Activated T-cell treated with anti-CD3 and anti-CD28 coated beads, Interleukin-2, amount 50 U/mL, for 72 hours (primary cell): ENCODE data around the gene IFTAP. TPM values are rescaled to one million over a fixed set of nuclear protein-coding genes. Genes with fewer than 3 reads are reported as not detected.
A peak's percentile ranks its signal among the peaks of the same experiment; 100 is the strongest.

ENCODE experiments used
- ATAC-seq, 2 donors: fragments of 150-1000 bp; cut with Tn5 transposase; replicated peaks in 1 of 2; 2 replicates each; pipeline ENCODE4 v1.10.0; 2021; ENCODE audit warnings: moderate library complexity in 2 of 2, mild to moderate bottlenecking in 1 of 2
- DNase-seq, 2 donors: peaks; one replicate each; pipeline ENCODE4 v3.0.0; 2021 to 2022; ENCODE audit warnings: mixed read lengths in 1 of 2
- H3K27ac Mint-ChIP-seq: one replicate; pipeline ENCODE4 v1.8.0; 2022; ENCODE audit warnings: mild to moderate bottlenecking, moderate library complexity, mixed read lengths
- H3K27me3 Mint-ChIP-seq: one replicate; pipeline ENCODE4 v1.8.0; 2022; ENCODE audit warnings: low read depth, mixed read lengths
- H3K36me3 Mint-ChIP-seq, 2 donors: one replicate each; pipeline ENCODE4 v1.8.0; 2022; ENCODE audit warnings: mixed read lengths in 2 of 2, mild to moderate bottlenecking in 1 of 2; ENCODE audit not compliant: insufficient read depth in 2 of 2
- H3K4me1 Mint-ChIP-seq: one replicate; pipeline ENCODE4 v1.8.0; 2022; ENCODE audit warnings: low read depth, mixed read lengths
- H3K4me3 Mint-ChIP-seq, 2 donors: one replicate each; pipeline ENCODE4 v1.8.0; 2022; ENCODE audit warnings: mild to moderate bottlenecking in 2 of 2, mixed read lengths in 2 of 2, moderate library complexity in 2 of 2
- H3K9me3 Mint-ChIP-seq, 2 donors: one replicate each; pipeline ENCODE4 v1.8.0; 2022; ENCODE audit warnings: mixed read lengths in 2 of 2
- total RNA-seq, 2 donors: library from RNA; stranded (reverse); gene quantifications; one replicate each; pipeline ENCODE4 v1.2.3, GENCODE V29; 2022

IFTAP gene
- total RNA-seq, 2 donors from 2014 or later, result 3.9 to 4.1 TPM

DNA sequence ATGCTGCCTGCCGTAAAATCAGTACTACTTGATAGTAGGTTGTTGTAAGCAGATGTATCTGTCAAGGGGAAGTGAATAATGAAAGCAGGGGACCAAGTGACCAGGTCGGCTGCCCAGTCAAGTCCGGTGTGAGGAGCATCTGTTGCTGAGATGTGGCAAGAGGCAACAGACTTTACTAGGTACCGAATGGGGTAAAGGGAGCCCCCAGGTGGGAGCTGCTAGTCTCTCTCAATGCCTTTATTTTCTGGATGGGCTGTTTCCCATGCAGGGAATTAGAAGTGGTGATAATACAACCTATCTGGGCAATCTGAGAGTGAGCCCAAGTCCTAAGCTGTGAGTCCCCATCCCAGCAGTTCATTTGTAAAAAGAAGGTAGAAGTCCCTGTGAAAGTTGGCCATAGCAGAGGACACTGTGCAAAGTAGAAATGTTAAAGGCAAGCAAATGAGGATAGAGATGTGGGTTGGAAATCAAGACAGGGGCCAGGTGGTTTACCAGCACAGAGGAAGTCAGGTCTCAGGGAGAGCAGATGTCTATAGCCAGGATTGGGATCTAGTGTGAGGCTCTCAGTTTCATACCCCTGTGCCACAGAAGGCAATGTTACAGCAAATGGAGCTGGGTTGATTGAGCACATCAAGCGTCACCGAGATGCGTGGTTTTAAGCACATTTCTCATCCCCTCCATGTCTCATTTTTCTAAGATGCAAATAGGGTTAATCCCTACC lies 94.4 kb downstream of the IFTAP start:
- Mint-ChIP-seq H3K27ac (no peak overlapping the region), H3K27me3 (peaks cover 76% of the 10 kb centered on the region), H3K9me3 (no peaks in the 10 kb centered on the region), H3K36me3 (no peaks in the 10 kb centered on the region), H3K4me1 (peaks cover 14% of the 10 kb centered on the region), H3K4me3 (no peak overlapping the region)
- ATAC-seq (no peak), DNase-seq (no peak)

DNA sequence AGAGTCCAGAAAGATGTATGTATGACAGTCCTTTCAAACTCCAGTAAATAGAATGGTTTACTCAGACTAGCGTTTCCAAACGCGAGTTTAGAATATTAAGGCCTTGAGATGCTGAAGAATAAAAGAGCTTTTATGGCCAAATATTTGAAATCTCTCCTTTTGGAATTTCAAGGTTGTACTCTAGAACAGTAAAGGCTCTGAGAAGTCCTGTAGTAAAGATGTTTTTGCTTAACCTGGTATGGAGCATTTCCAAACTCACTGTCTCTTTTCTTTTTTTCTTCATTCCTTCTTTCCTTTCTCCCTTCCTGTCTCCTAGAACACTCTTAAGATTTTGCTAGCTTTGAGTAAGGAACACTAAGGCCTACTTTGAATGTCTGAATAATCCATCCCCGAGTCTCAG lies 95.1 kb downstream of the IFTAP start:
- Mint-ChIP-seq H3K27me3 (peaks cover 72% of the 10 kb centered on the region), H3K4me3 (no peak overlapping the region), H3K9me3 (no peaks in the 10 kb centered on the region), H3K36me3 (no peaks in the 10 kb centered on the region), H3K4me1 (peaks cover 11% of the 10 kb centered on the region), H3K27ac (no peak overlapping the region)
- ATAC-seq (no peak), DNase-seq (no peak)

DNA sequence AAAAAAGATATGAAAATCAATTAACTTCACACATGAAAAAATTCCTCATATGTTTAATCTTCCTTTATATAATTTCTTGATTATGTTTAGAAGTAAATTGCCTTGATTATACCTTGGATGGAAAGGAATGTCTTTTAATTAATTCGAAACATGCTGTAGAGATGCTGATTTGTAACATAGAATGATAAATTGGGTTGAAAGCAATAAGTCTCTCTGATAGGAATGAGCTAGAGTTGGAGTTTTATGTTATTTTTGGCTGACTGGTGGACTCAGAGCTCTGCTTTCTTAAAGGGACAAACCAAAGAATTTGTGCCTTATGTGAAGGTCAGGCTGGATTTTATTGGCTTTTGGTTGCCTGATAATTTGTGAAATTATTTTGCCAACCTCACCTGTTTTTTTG lies 98.4 kb downstream of the IFTAP start:
- Mint-ChIP-seq H3K9me3 (no peaks in the 10 kb centered on the region), H3K4me1 (no peaks in the 10 kb centered on the region), H3K27me3 (peaks cover 61% of the 10 kb centered on the region), H3K27ac (no peak overlapping the region), H3K4me3 (no peak overlapping the region), H3K36me3 (no peaks in the 10 kb centered on the region)
- DNase-seq (no peak), ATAC-seq (no peak)

DNA sequence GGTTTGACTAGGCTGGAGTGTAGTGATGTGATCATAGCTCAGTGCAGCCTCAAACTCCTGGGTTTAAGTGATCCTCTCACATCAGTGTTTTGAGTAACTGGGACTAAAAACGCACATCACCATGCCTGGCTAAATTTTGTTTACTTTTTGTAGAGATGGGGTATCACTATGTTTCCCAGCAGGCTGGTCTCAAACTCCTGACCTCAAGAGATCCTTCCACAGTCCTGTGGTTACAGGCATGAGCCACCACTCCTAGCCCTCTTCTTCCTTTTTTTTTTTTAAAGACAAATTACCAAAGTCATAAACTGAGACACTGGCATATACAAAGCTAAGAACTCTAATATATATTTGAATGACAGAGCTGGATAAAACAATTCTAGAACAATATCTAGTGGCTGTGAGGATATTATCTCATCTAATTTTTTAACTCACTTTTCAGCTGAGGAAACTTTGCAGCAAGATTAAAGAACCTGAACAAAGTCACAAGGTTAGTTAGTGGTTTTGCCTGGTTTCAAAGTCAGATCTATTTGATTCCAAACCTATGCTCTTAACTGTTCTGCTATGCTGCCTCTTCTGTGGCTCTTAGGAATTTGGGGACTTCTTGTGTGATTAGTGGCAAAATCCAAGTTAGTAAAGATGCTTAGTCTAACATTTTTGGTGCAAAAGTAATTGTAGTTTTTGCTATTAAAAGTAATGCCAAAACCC lies 99.0 kb downstream of the IFTAP start:
- ATAC-seq, result no peak
- Mint-ChIP-seq H3K36me3 (no peaks in the 10 kb centered on the region), H3K9me3 (no peaks in the 10 kb centered on the region), H3K27me3 (peaks cover 58% of the 10 kb centered on the region), H3K4me1 (no peaks in the 10 kb centered on the region), H3K4me3 (no peak overlapping the region), H3K27ac (no peak overlapping the region)
- DNase-seq, result no peak

DNA sequence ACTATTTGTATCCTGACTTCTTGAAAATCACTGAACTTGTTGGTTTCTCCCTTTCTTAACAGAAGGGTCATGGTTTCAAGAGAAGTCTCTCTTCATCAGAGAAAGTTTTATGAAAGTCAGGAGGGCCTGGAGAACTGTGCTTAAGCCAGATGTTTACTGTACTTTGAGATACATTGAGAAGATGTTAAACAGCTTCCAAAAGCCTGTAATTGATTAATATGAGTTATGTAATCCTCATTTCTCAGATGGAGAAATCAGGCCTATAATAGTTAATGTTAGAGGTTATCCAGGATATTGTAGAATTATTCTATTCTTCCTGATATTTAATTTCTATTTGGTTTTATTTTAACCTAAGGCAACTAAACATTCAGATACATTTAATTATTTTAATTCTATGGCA lies 100.8 kb downstream of the IFTAP start:
- no peaks in the 10 kb centered on the region for H3K9me3 Mint-ChIP-seq
- H3K36me3 Mint-ChIP-seq, result no peaks in the 10 kb centered on the region
- H3K27ac Mint-ChIP-seq, result no peak overlapping the region
- DNase-seq (no peak), ATAC-seq (no peak)
- peaks cover 40% of the 10 kb centered on the region for H3K27me3 Mint-ChIP-seq
- no peak overlapping the region for H3K4me3 Mint-ChIP-seq
- H3K4me1 Mint-ChIP-seq, result no peaks in the 10 kb centered on the region

DNA sequence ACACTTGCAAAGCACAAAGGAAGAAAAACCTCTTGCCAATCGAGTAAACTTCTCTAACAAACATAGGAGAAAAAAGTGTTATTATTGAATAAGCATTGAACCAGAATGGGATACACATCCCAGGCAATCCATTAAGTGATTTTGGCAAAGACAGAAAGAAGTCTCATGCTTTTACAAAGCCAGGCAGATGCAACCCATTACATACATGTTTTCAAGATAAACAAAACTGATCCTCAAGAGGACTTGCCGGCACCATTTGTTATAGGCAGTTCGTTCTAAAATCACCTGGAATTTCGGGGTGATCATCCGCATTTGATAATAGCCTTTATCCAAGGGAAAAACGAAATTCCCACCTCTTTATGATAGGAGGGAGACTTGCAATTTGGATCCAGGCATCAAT lies 101.3 kb downstream of the IFTAP start:
- H3K27ac Mint-ChIP-seq, result no peak overlapping the region
- DNase-seq (no peak), ATAC-seq (no peak)

DNA sequence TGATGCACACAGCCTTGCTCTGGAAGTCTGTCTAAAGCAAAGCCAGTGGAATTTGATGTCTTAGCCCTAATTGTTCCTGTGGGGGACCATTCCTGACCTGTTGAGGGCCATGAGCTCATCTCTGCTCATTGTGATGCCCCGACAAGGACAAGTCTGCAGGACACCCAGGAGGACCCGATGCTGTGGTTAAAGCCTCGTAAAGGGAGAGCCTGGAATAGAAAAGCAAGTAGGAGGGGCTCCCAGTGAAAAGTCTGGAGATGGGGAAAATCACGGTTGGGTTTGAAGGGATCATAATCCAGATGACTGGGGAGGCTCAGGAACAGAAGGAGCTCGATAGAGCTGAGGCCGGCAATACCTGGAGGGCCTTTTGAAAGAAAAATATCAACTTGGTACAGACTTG lies 102.2 kb downstream of the IFTAP start:
- no peaks in the 10 kb centered on the region for H3K4me1 Mint-ChIP-seq
- H3K4me3 Mint-ChIP-seq, result no peak overlapping the region
- H3K27ac Mint-ChIP-seq, result no peak overlapping the region
- H3K36me3 Mint-ChIP-seq, result no peaks in the 10 kb centered on the region
- ATAC-seq (no peak), DNase-seq (no peak)
- peaks cover 42% of the 10 kb centered on the region for H3K27me3 Mint-ChIP-seq
- no peaks in the 10 kb centered on the region for H3K9me3 Mint-ChIP-seq

More for the DNA sequence above, 101.3 kb downstream of the IFTAP start:
- Mint-ChIP-seq H3K36me3 (no peaks in the 10 kb centered on the region), H3K4me1 (no peaks in the 10 kb centered on the region), H3K27me3 (peaks cover 39% of the 10 kb centered on the region), H3K4me3 (no peak overlapping the region), H3K9me3 (no peaks in the 10 kb centered on the region)

DNA sequence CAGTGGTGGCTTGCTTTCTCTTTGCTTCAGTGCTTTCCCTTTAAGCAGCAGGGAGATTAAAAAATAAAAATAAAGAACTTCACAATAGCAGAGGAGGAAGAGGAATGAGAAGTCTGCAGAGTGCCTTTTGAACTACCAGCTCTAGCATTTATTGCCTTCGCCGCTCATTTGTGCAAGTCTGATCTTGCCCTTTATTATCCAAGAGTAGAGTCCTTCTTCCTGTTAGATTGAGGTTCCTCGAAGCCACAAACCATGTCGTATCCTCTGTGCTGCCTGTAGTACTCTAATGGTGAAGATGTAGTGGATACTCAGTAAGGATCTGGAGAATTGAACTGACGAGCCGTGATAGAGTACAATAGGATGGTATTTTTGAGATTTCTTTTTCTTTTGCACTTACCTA lies 105.0 kb downstream of the IFTAP start:
- ATAC-seq, result no peak
- no peaks in the 10 kb centered on the region for H3K9me3 Mint-ChIP-seq

DNA sequence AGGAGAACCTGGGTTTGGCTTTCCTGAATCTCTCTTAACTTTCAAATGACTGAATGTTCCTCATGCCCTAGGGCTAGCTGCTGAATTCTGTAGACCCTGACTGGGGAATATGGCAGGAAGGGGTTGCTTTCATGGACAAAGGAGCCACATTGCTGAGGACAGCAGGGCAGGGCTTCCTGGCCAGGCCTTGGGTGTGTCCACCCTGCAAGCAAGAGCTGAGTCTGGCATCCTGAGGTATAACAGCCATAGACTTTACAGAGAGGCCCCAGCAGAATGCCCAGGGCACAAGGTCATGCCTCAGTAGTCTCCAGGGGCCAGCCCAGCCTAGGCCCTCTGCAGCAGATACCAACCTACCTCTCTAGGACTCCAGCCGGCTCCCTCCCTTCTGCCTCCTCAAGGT lies 105.9 kb downstream of the IFTAP start:
- H3K9me3 Mint-ChIP-seq, result no peaks in the 10 kb centered on the region
- no peak overlapping the region for H3K27ac Mint-ChIP-seq
- H3K4me3 Mint-ChIP-seq, result no peak overlapping the region
- H3K4me1 Mint-ChIP-seq, result no peaks in the 10 kb centered on the region
- peaks cover 38% of the 10 kb centered on the region for H3K27me3 Mint-ChIP-seq
- no peak for DNase-seq
- H3K36me3 Mint-ChIP-seq, result no peaks in the 10 kb centered on the region
- ATAC-seq, result no peak

More for the DNA sequence above, 105.0 kb downstream of the IFTAP start:
- DNase-seq, result no peak
- H3K36me3 Mint-ChIP-seq, result no peaks in the 10 kb centered on the region
- no peak overlapping the region for H3K4me3 Mint-ChIP-seq
- no peak overlapping the region for H3K27ac Mint-ChIP-seq
- peaks cover 38% of the 10 kb centered on the region for H3K27me3 Mint-ChIP-seq
- no peaks in the 10 kb centered on the region for H3K4me1 Mint-ChIP-seq

DNA sequence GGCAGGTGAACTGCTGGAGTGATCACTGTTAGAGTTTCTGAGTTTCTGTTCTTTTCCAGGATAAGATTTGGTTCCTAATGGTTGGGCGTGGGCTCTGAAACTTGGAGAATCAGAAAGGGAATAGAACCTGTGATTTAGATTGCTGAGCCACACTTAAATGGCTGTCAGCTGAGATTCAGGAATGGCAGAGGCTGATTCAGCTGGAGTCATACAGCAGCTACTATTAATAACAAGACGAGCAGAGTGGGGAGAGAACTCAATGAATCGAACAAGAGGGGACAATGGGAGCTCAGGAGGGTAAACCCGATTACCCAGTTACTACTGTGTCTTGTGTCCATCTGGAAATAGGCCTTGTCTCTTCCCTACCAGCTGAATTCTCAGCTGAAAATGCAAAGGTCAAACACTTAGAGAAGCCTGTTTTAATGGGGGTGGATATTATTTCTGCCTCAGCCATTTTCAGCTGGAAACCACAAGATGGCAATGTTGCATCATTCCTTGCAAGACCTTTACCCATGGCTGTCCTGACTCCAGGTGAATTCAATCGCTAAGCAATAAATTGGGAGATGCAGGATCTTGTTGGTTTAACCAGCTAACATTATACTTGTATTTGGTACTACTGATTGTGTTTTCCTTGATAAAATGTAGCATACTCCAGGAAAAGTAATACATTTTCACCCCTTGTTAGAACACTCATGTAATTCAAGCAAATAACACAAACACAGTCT lies 108.2 kb downstream of the IFTAP start:
- H3K36me3 Mint-ChIP-seq, result no peaks in the 10 kb centered on the region
- no peaks in the 10 kb centered on the region for H3K4me1 Mint-ChIP-seq
- no peak overlapping the region for H3K4me3 Mint-ChIP-seq
- no peaks in the 10 kb centered on the region for H3K9me3 Mint-ChIP-seq
- peak; percentile 53 to 54 for ATAC-seq
- H3K27ac Mint-ChIP-seq, result no peak overlapping the region
- peaks cover 37% of the 10 kb centered on the region for H3K27me3 Mint-ChIP-seq
- DNase-seq, result peak in 1 of 2 donors; percentile 12

DNA sequence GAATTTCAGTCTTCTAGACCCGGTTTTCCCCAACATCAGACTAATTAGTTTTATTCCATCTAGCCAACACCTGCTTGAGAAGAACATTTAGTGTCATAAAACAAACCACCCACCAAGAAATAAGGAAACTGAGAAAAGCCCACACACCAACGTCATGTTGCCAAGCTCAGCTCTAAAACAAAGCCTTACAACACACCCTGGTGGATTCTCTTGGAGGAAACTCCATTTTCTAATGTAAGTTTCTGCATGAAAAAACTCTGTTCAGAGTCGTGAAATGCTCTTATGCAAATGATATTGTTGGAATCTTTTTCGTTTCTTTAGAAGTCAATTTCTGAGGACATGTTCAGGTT lies 108.7 kb downstream of the IFTAP start:
- ATAC-seq, result peak; percentile 52 to 66
- H3K27me3 Mint-ChIP-seq, result peaks cover 41% of the 10 kb centered on the region
- no peaks in the 10 kb centered on the region for H3K36me3 Mint-ChIP-seq
- H3K4me1 Mint-ChIP-seq, result no peaks in the 10 kb centered on the region
- DNase-seq, result peak in 1 of 2 donors; percentile 5
- no peak overlapping the region for H3K4me3 Mint-ChIP-seq
- no peak overlapping the region for H3K27ac Mint-ChIP-seq
- H3K9me3 Mint-ChIP-seq, result no peaks in the 10 kb centered on the region
